Upper lobe of left lung (tissue), 4 donors: Measurements from ENCODE around the gene ANKIB1.

ENCODE experiments used
- CTCF ChIP-seq, 6 experiments: fragments of 450-650 bp in 4 of 6; fragments of 200-600 bp in 2 of 6; sonication (generic) in 2 of 6; IDR thresholded peaks; one replicate each; pipeline ENCODE4 v1.5.1; 2016 to 2019; ENCODE audit warnings: antibody characterized with exemption in 6 of 6
- POLR2A ChIP-seq, 4 donors: fragments of 450-650 bp; IDR thresholded peaks; one replicate each; pipeline ENCODE4 v1.5.1; 2016 to 2017; ENCODE audit warnings: antibody characterized with exemption in 4 of 4, mild to moderate bottlenecking in 2 of 4
- POLR2AphosphoS5 ChIP-seq, 2 donors: sonication (generic); formaldehyde crosslinking; IDR thresholded peaks; one replicate each; pipeline ENCODE4 v1.5.1; 2017; ENCODE audit warnings: antibody characterized with exemption in 2 of 2

- TF ChIP-seq CTCF (IDR thresholded peaks at IDR 0.05) (no peak), POLR2AphosphoS5 (IDR thresholded peaks at IDR 0.05) (no peak), POLR2A (IDR thresholded peaks at IDR 0.05) (no peak)
Measured at GRCh38 chr7:92330835-92331438, 85.2 kb downstream of the ANKIB1 start.
